Nephron (organoid): ENCODE data around the gene MACROD2.

Experiments used
- H3K27ac Mint-ChIP-seq, 3 experiments: 2 replicates each; pipeline ENCODE4 v1.8.0; 2020; ENCODE audit warnings: mixed read lengths in 3 of 3, mild to moderate bottlenecking in 2 of 3, moderate library complexity in 1 of 3
- H3K27me3 Mint-ChIP-seq: 2 replicates; pipeline ENCODE4 v1.8.0; 2021; ENCODE audit warnings: low read depth, mild to moderate bottlenecking, moderate library complexity, mixed read lengths
- H3K36me3 Mint-ChIP-seq: 2 replicates; pipeline ENCODE4 v1.8.0; 2020; ENCODE audit warnings: low read depth, mixed read lengths
- H3K4me1 Mint-ChIP-seq: 2 replicates; pipeline ENCODE4 v1.8.0; 2020; ENCODE audit warnings: mixed read lengths
- H3K4me3 Mint-ChIP-seq, 3 experiments: 2 replicates each; pipeline ENCODE4 v1.8.0; 2020; ENCODE audit warnings: mild to moderate bottlenecking in 3 of 3, mixed read lengths in 3 of 3, moderate library complexity in 2 of 3
- H3K9me3 Mint-ChIP-seq: 2 replicates; pipeline ENCODE4 v1.8.0; 2020; ENCODE audit warnings: mixed read lengths
- TF ChIP-seq, protein P1 (sequence below), 3 experiments: fragments of 200-600 bp; sonication (generic); IDR thresholded peaks; one replicate each; pipeline ENCODE4 v1.5.0; 2021; ENCODE audit warnings: antibody characterized with exemption in 3 of 3; ENCODE audit not compliant: unreplicated experiment in 3 of 3

MACROD2 gene

DNA sequence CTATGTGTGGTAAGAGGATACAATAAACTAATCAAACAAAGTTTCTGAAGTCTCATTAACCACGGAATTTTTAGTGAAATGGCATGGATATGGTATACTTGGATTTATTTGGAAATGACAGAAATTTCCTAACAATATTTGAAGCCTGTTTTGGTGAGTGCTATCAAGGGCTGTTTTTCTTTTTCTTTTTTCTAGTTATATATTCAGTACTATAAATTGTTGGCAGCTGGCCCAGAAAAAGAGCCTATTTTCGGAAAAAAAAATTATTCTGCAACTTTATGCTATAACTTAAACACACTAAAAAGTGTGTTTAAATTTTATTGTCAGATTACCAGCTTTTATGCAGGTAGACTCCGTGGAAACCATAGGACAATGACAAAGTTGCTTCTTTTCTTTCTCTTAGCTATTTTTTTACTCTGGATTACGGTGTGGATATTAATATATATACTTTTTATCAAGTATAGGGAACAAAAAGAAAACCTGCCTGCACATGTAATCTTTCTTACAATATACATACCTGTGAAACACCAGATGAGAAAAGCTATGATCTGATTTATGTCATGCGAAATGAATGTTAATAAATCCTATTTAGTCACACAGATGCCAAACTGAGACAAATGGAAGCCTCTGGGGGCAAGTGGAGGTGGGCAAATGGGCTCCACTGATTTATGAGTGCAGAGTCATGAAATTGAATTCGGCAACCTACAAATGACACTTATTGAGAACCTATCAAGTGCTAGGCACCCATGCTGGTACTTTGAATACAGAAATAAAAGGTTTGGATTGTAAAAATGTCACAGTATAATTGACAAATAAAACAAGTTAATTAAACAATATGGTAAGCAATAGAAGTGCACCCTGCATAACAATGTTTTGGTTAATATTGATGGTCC lies 1261.6 kb downstream of the MACROD2 start:
- Mint-ChIP-seq H3K4me1 (peaks cover 14% of the 10 kb centered on the region), H3K36me3 (no peaks in the 10 kb centered on the region), H3K27me3 (peaks cover 8% of the 10 kb centered on the region), H3K4me3 (no peak overlapping the region), H3K27ac (no peak overlapping the region), H3K9me3 (peaks cover 3% of the 10 kb centered on the region)
- TF ChIP-seq, protein P1, sequence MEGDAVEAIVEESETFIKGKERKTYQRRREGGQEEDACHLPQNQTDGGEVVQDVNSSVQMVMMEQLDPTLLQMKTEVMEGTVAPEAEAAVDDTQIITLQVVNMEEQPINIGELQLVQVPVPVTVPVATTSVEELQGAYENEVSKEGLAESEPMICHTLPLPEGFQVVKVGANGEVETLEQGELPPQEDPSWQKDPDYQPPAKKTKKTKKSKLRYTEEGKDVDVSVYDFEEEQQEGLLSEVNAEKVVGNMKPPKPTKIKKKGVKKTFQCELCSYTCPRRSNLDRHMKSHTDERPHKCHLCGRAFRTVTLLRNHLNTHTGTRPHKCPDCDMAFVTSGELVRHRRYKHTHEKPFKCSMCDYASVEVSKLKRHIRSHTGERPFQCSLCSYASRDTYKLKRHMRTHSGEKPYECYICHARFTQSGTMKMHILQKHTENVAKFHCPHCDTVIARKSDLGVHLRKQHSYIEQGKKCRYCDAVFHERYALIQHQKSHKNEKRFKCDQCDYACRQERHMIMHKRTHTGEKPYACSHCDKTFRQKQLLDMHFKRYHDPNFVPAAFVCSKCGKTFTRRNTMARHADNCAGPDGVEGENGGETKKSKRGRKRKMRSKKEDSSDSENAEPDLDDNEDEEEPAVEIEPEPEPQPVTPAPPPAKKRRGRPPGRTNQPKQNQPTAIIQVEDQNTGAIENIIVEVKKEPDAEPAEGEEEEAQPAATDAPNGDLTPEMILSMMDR (IDR thresholded peaks at IDR 0.05; ENCODE audit: unreplicated experiment in 3 of 3): no peak

DNA sequence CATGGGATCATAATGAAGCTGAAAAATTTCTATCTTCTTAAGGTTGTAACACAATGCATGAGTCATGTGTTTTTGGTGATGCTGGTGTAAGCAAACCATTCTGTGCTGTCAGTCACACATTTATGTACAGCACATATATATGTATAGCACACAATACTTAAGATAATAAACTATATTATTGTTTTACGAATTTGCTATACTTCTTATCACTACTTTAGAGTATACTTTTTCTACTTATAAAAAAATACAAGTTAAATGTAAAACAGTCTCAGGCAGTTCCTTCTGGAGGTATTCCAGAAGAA lies 1262.2 kb downstream of the MACROD2 start:
- peaks cover 8% of the 10 kb centered on the region for H3K27me3 Mint-ChIP-seq
- TF ChIP-seq, protein P1 (IDR thresholded peaks at IDR 0.05; ENCODE audit: unreplicated experiment in 3 of 3): no peak
- no peaks in the 10 kb centered on the region for H3K36me3 Mint-ChIP-seq
- peaks cover 14% of the 10 kb centered on the region for H3K4me1 Mint-ChIP-seq
- peaks cover 3% of the 10 kb centered on the region for H3K9me3 Mint-ChIP-seq
- H3K27ac Mint-ChIP-seq: no peak overlapping the region
- no peak overlapping the region for H3K4me3 Mint-ChIP-seq

DNA sequence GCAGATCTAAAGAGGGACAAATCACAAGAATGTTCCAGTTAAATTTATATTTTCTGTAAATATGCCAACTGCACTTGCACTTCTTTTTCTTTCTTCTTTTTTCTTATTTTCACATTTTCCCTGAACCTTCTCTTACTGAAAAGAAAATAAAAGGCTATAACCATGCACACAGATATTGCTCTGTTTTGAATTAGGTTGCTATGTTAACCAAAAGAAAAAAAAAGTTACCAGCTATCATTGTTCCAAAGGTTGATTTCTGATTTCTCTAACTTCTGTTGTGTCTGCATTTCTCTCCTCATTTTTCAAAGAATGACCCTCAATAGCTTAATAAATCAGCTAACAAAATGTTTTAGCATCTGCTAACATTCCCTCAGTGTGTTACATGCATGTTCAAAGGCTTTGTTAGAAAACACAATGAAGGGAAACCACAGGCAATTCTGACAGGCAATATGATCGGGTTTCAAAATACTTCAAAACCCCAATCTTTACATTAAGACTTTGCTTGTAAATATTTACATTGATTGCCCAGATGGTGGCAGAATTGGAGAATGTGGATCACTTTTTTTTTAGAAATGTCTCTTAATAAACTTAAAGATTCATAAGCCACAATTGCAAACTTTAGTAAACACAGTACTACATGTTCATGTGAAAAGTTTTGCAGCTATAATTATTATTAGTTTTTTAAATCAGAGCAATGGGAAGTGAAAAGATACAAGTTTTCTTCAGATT lies 1270.4 kb downstream of the MACROD2 start:
- peak overlapping the region; percentile 39 to 49 (median 44) for H3K27ac Mint-ChIP-seq
- H3K9me3 Mint-ChIP-seq: peaks cover 12% of the 10 kb centered on the region
- H3K27me3 Mint-ChIP-seq: no peaks in the 10 kb centered on the region
- TF ChIP-seq, protein P1 (IDR thresholded peaks at IDR 0.05; ENCODE audit: unreplicated experiment in 3 of 3): peak in 1 of 3 experiments; percentile 16
- H3K36me3 Mint-ChIP-seq: no peaks in the 10 kb centered on the region
- no peak overlapping the region for H3K4me3 Mint-ChIP-seq
- peaks cover 30% of the 10 kb centered on the region for H3K4me1 Mint-ChIP-seq

DNA sequence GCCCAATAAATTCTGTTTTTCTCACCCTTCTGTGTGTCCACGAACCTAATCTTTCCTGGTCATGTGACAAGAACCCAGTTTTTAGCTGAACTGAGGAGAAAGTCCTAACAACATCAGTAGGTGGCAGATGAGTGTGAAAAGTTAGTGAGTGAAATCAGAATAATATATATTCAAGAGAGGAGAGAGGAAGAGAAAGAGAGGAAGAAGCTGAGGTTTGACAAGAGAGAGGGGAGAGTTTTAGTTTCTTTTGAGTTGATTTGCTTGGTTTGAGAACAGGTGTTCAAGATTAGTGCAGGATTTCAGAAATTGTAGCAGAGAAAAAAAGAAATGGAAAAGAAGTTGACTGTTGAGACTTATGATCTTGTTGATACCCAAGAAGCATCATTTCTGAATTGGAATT lies 1272.6 kb downstream of the MACROD2 start:
- no peaks in the 10 kb centered on the region for H3K27me3 Mint-ChIP-seq
- no peak overlapping the region for H3K4me3 Mint-ChIP-seq

DNA sequence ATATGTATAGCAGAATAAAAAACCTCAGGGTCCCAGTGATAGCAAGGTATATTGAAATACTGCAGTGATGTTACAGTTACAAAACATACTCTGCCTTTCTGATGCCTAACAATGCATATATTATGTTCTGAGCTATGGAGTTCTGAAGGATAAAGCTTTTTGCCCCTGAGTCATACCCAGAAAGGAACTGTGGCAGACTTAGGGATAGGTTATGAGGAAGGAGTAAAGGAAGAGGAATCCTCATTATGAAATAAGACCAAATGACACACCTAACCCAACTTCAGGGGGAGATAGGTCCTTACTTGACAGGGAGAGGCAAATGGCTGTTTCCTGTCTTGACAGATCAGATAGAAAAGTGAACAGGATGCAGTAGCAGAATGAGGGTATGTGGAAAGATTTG lies 1282.7 kb downstream of the MACROD2 start:
- H3K9me3 Mint-ChIP-seq: peaks cover 21% of the 10 kb centered on the region
- no peak overlapping the region for H3K4me3 Mint-ChIP-seq
- H3K27me3 Mint-ChIP-seq: no peaks in the 10 kb centered on the region
- no peak overlapping the region for H3K27ac Mint-ChIP-seq
- peaks cover 7% of the 10 kb centered on the region for H3K36me3 Mint-ChIP-seq
- TF ChIP-seq, protein P1 (IDR thresholded peaks at IDR 0.05; ENCODE audit: unreplicated experiment in 3 of 3): no peak
- no peaks in the 10 kb centered on the region for H3K4me1 Mint-ChIP-seq

More for the DNA sequence above, 1272.6 kb downstream of the MACROD2 start:
- Mint-ChIP-seq H3K36me3 (no peaks in the 10 kb centered on the region), H3K9me3 (peaks cover 10% of the 10 kb centered on the region), H3K4me1 (peaks cover 39% of the 10 kb centered on the region), H3K27ac (peak overlapping the region in 1 of 3 experiments; percentile 27)
- TF ChIP-seq, protein P1 (IDR thresholded peaks at IDR 0.05; ENCODE audit: unreplicated experiment in 3 of 3): no peak
